HL-60 (cell line): Measurements from ENCODE around the gene GPR179.

Experiments
- GABPA ChIP-seq: IDR thresholded peaks from 2 replicates; pipeline ENCODE4 v1.6.1; 2012; ENCODE audit warnings: low read depth
- POLR2AphosphoS5 ChIP-seq: IDR thresholded peaks from 2 replicates; pipeline ENCODE4 v1.6.1; 2012; ENCODE audit warnings: low read depth
- TF ChIP-seq, protein P1 (sequence below): IDR thresholded peaks from one replicate; pipeline ENCODE4 v1.5.1; 2011; ENCODE audit warnings: low read length, control low read depth, inconsistent platforms; ENCODE audit not compliant: insufficient read depth
- TF ChIP-seq, protein P2 (sequence below): IDR thresholded peaks from 2 replicates; pipeline ENCODE4 v1.6.1; 2012; ENCODE audit warnings: low read depth; ENCODE audit not compliant: insufficient replicate concordance

DNA sequence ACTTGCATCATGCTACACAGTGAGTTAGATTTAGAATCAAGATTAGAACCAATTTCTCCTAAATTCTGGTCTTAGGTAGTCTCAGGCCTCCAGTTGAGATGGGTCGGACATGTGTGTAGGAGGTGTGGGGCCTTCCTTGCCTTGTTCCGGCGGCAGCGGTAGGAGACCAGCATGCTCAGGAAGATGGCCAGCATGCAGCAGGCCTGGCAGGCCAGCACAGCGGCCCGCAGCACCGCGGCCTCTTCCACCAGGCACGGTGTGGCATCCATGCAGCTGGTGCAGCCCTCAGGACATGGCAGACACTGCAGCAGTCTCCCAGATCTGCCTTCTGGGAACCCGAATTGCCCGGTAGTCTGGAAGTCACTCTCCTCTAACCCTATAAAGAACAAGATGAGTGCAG, 6.9 kb downstream of the GPR179 start:
- TF ChIP-seq, protein P1, sequence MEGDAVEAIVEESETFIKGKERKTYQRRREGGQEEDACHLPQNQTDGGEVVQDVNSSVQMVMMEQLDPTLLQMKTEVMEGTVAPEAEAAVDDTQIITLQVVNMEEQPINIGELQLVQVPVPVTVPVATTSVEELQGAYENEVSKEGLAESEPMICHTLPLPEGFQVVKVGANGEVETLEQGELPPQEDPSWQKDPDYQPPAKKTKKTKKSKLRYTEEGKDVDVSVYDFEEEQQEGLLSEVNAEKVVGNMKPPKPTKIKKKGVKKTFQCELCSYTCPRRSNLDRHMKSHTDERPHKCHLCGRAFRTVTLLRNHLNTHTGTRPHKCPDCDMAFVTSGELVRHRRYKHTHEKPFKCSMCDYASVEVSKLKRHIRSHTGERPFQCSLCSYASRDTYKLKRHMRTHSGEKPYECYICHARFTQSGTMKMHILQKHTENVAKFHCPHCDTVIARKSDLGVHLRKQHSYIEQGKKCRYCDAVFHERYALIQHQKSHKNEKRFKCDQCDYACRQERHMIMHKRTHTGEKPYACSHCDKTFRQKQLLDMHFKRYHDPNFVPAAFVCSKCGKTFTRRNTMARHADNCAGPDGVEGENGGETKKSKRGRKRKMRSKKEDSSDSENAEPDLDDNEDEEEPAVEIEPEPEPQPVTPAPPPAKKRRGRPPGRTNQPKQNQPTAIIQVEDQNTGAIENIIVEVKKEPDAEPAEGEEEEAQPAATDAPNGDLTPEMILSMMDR = no peak
- TF ChIP-seq POLR2AphosphoS5 = no peak
- TF ChIP-seq, protein P2, sequence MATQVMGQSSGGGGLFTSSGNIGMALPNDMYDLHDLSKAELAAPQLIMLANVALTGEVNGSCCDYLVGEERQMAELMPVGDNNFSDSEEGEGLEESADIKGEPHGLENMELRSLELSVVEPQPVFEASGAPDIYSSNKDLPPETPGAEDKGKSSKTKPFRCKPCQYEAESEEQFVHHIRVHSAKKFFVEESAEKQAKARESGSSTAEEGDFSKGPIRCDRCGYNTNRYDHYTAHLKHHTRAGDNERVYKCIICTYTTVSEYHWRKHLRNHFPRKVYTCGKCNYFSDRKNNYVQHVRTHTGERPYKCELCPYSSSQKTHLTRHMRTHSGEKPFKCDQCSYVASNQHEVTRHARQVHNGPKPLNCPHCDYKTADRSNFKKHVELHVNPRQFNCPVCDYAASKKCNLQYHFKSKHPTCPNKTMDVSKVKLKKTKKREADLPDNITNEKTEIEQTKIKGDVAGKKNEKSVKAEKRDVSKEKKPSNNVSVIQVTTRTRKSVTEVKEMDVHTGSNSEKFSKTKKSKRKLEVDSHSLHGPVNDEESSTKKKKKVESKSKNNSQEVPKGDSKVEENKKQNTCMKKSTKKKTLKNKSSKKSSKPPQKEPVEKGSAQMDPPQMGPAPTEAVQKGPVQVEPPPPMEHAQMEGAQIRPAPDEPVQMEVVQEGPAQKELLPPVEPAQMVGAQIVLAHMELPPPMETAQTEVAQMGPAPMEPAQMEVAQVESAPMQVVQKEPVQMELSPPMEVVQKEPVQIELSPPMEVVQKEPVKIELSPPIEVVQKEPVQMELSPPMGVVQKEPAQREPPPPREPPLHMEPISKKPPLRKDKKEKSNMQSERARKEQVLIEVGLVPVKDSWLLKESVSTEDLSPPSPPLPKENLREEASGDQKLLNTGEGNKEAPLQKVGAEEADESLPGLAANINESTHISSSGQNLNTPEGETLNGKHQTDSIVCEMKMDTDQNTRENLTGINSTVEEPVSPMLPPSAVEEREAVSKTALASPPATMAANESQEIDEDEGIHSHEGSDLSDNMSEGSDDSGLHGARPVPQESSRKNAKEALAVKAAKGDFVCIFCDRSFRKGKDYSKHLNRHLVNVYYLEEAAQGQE = no peak
- no peak for TF ChIP-seq GABPA
